Measurements from ENCODE around the gene TSPAN11. TPM values are rescaled to one million over a fixed set of nuclear protein-coding genes. Genes with fewer than 3 reads are reported as not detected.

Gene TSPAN11
- total and polyA plus RNA-seq, 4 donors: 1.4 to 12.1 (median 3.9) TPM

DNA sequence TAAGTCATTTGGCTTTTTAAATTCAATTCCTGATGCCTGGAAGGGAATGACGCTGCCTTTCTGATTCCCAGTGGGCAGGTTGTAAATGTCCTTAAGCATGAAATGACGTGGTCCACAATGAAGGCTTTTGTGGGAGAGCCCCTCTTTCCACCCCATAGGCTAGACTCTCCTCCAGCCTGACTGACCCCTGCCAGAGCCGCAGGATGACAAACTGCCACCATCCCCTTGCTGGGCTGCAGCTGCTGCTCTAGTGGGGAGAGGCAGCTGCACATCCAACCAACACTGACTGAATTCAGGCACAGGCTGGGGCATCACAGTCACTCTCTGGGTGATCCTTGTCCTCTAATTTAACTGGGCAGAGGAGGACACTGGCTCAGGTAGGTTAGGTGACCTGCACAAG, 6.3 kb downstream of the TSPAN11 start:
- no peak overlapping the region for H3K27ac ChIP-seq (ENCODE audit: low read depth in 1 of 2, low read length in 1 of 2)
- no peaks in the 10 kb centered on the region for H3K27me3 ChIP-seq (ENCODE audit: control insufficient read depth in 3 of 3, insufficient read depth in 3 of 3, low read length in 2 of 3)
- peaks cover 0 to 6% (median 0%) of the 10 kb centered on the region in 4 donors for H3K9me3 ChIP-seq (ENCODE audit: control insufficient read depth in 4 of 4, insufficient read depth in 3 of 4, low read length in 3 of 4)
- TF ChIP-seq CTCF (IDR thresholded peaks at IDR 0.05; ENCODE audit: control extremely low read depth, extremely low read depth): no peak
- no peak overlapping the region for H3K9ac ChIP-seq (ENCODE audit: insufficient read depth in 1 of 2, low read length in 2 of 2)
- DNase-seq (no peak), ATAC-seq (ENCODE audit: insufficient read depth, low FRiP score) (no peak)
- WGBS, 2 donors: 90 to 92% methylated on average over 3 of the region's 3 CpGs
- no peaks in the 10 kb centered on the region for H3K36me3 ChIP-seq (ENCODE audit: control insufficient read depth in 4 of 4, insufficient read depth in 4 of 4, low read length in 4 of 4)
- peaks cover 0 to 17% (median 4%) of the 10 kb centered on the region in 5 donors for H3K4me1 ChIP-seq (ENCODE audit: control insufficient read depth in 5 of 5, insufficient read depth in 5 of 5, low read length in 5 of 5)
- no peak overlapping the region for H3K4me3 ChIP-seq

DNA sequence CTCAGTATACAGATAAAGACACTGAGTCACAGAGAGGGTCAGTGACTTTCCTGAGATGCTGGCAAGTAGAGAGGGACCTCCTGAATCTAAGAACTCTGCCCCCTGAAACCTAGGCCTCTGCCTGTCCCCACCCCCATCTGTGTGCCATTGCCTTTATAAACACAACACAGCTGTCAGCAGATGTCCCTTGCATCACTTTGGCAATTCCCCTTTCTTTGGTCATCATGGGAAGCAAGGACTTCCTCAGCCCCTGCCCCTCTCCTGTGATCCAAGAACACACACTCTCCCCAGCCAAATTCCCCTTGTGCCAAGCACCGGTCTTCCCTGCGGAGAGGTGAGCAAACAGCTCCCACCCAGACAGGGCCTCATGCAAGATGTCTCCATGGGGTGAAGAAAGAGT, 8.3 kb downstream of the TSPAN11 start:
- peaks cover 0 to 6% (median 3%) of the 10 kb centered on the region in 5 donors for H3K4me1 ChIP-seq (ENCODE audit: control insufficient read depth in 5 of 5, insufficient read depth in 5 of 5, low read length in 5 of 5)
- H3K27me3 ChIP-seq (ENCODE audit: control insufficient read depth in 3 of 3, insufficient read depth in 3 of 3, low read length in 2 of 3): no peaks in the 10 kb centered on the region
- peaks cover 0 to 6% (median 0%) of the 10 kb centered on the region in 4 donors for H3K9me3 ChIP-seq (ENCODE audit: control insufficient read depth in 4 of 4, insufficient read depth in 3 of 4, low read length in 3 of 4)
- no peak for TF ChIP-seq CTCF (IDR thresholded peaks at IDR 0.05; ENCODE audit: control extremely low read depth, extremely low read depth)
- H3K36me3 ChIP-seq (ENCODE audit: control insufficient read depth in 4 of 4, insufficient read depth in 4 of 4, low read length in 4 of 4): no peaks in the 10 kb centered on the region
- H3K9ac ChIP-seq (ENCODE audit: insufficient read depth in 1 of 2, low read length in 2 of 2): no peak overlapping the region
- H3K27ac ChIP-seq (ENCODE audit: low read depth in 1 of 2, low read length in 1 of 2): no peak overlapping the region
- DNase-seq (no peak), ATAC-seq (ENCODE audit: insufficient read depth, low FRiP score) (no peak)
- 91 to 97% methylated on average over 2 of the region's 2 CpGs for WGBS, 2 donors
- H3K4me3 ChIP-seq: no peak overlapping the region

- no peak overlapping the region for H3K27ac ChIP-seq (ENCODE audit: low read depth in 1 of 2, low read length in 1 of 2)
- no peak overlapping the region for H3K4me3 ChIP-seq
- H3K27me3 ChIP-seq (ENCODE audit: control insufficient read depth in 3 of 3, insufficient read depth in 3 of 3, low read length in 2 of 3): no peaks in the 10 kb centered on the region
- no peak for TF ChIP-seq CTCF (IDR thresholded peaks at IDR 0.05; ENCODE audit: control extremely low read depth, extremely low read depth)
- H3K9ac ChIP-seq (ENCODE audit: insufficient read depth in 1 of 2, low read length in 2 of 2): no peak overlapping the region
- H3K36me3 ChIP-seq (ENCODE audit: control insufficient read depth in 4 of 4, insufficient read depth in 4 of 4, low read length in 4 of 4): no peaks in the 10 kb centered on the region
- DNase-seq (no peak), ATAC-seq (ENCODE audit: insufficient read depth, low FRiP score) (no peak)
- peaks cover 0 to 6% (median 0%) of the 10 kb centered on the region in 4 donors for H3K9me3 ChIP-seq (ENCODE audit: control insufficient read depth in 4 of 4, insufficient read depth in 3 of 4, low read length in 3 of 4)
- 45 to 50% methylated on average over 2 of the region's 2 CpGs for WGBS, 2 donors
- H3K4me1 ChIP-seq (ENCODE audit: control insufficient read depth in 5 of 5, insufficient read depth in 5 of 5, low read length in 5 of 5): peaks cover 0 to under 1% (median 0%) of the 10 kb centered on the region in 5 donors
Measured at GRCh38 chr12:30936036-30936435, 9.5 kb downstream of the TSPAN11 start.

GRCh38 chr12:30939234-30939633, 12.7 kb downstream of the TSPAN11 start:
- WGBS, 2 donors: 73 to 90% methylated on average over 4 of the region's 4 CpGs

More at GRCh38 chr12:30939234-30939633, 12.7 kb downstream of the TSPAN11 start:
- peaks cover 0 to 6% (median 0%) of the 10 kb centered on the region in 4 donors for H3K9me3 ChIP-seq (ENCODE audit: control insufficient read depth in 4 of 4, insufficient read depth in 3 of 4, low read length in 3 of 4)
- no peaks in the 10 kb centered on the region for H3K36me3 ChIP-seq (ENCODE audit: control insufficient read depth in 4 of 4, insufficient read depth in 4 of 4, low read length in 4 of 4)
- no peak overlapping the region for H3K9ac ChIP-seq (ENCODE audit: insufficient read depth in 1 of 2, low read length in 2 of 2)
- H3K4me1 ChIP-seq (ENCODE audit: control insufficient read depth in 5 of 5, insufficient read depth in 5 of 5, low read length in 5 of 5): no peaks in the 10 kb centered on the region
- H3K27me3 ChIP-seq (ENCODE audit: control insufficient read depth in 3 of 3, insufficient read depth in 3 of 3, low read length in 2 of 3): no peaks in the 10 kb centered on the region
- H3K4me3 ChIP-seq: no peak overlapping the region
- no peak for DNase-seq
- no peak overlapping the region for H3K27ac ChIP-seq (ENCODE audit: low read depth in 1 of 2, low read length in 1 of 2)
- no peak for TF ChIP-seq CTCF (IDR thresholded peaks at IDR 0.05; ENCODE audit: control extremely low read depth, extremely low read depth)
- ATAC-seq (ENCODE audit: insufficient read depth, low FRiP score): no peak

All from lung (tissue), 12 donors.